NCI-H2029 (cell line): ENCODE measurements around the gene CADM2.

Source experiments
- DNase-seq: peaks from one replicate; lab custom pipeline; 2025; lab: John Stamatoyannopoulos, UW

The CADM2 gene

DNA sequence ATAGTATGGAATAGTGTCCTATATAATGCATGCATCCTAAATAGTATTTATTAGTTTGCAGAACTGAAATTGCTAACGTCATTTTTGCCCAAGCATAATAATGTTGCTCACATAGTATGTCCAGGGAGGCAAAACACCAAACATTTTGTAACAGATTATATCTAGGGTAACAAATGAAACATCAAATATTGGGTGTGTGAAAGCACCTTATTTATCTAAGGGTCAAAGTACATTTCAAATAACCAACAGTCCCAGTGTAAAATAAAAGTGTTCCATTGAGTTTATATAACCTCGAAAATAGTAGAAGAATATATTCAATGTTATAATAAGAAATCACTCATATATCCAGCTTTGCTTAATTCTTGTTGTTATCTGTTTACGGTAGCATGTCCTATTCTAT, 363.1 kb downstream of the CADM2 start:
- DNase-seq: no peak

DNA sequence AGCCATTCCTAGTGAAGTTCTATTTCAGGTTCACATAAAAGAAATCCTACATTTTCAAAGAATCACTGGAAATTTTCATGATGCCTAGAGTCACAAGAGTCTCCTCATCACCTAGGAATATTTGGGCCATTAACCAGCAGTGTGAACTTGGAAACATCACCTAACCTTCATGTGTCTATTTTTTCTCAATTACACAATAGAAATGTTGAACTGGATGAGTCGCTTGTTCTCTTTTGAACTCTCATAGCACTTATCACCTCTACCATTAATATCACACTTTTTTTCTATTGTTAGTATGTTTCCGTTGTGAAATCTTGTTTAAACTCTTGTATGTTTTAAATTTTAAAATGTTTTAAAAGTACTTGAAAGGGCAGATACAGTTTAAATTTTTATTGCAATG, 371.3 kb downstream of the CADM2 start:
- DNase-seq: no peak

DNA sequence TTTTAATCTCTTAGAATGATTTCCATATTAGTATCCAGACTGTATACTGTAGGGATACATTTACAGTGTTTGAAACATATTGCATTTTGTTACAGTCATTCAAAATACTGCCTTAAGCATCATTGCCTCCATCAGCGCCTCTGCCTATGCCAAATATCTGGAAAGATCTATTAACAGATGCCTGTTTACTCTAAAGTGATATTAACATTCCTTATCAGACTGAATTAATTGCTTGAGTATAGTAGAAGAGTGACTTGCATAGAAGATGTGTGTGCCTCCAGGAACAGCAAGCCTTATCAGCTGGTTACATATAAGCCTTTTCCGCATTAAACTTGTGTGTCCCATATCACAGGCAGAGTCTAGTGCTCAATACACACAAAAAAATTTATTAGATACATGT, 379.1 kb downstream of the CADM2 start:
- DNase-seq: no peak

DNA sequence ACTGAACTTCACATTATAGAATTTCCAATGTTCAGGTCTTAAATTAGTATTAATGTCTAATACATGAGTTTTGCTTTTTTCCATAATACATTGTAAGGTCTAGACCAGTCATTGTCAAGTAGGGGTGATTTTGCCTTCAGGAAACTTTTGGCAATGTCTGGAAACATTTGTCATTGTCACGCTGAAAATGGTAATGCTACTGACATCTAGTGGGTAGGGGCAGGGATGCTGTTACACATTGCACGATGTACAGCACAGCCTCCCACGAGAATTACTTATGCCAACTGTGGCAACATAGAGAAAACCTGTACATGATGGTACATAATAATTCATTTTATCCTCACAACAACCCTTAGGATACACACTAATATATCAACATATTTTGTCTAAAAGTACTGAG, 384.1 kb downstream of the CADM2 start:
- DNase-seq: no peak

DNA sequence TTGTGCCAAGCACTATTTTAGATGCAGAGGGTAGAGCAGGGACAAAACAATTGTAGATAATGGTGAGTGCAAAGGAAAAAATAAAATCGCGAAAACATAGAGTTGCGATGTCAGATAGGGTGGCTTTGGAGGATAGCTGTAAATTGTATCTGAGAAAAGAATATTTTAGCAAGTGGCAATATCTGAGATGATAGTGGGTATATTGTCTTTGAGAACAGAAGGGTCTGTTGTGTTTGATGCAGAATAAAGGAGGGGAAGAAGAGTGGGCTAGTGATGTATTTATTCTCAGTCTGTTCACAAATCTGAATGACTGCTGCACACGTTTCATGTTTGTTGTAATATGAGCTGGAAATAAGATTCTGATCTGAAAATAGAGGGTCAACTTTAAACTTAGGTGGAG, 396.8 kb downstream of the CADM2 start:
- DNase-seq: no peak

DNA sequence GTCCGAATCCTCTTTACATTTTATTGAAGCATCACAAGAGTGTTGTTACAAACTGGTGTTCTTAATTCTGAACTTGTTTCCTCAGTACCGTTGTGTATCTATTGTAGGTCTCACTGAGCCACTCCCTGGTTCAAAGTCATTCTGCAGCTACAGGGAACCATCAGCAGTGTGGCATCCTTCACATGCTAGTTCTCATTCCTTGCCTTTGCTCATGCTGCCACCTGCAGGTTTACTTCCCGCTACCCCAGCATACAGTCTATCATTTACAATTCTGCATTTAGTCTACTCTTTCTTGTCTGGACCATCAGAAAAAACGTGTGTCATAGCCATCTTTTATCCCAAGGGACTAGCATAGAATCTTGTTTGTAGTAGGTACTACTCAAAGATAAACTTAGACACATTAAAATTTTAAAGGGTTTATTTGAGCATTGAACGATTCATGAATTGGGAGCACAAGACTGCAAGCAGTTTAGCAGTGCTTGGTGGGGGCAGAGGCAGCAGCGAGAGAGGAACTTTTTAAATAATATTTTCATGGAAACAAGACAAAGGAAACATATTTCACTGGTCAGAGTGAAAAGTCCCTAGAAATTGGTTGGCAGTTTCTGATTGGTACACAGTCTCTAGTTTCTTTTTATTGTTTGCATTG, 402.1 kb downstream of the CADM2 start:
- peak; percentile 21 for DNase-seq

DNA sequence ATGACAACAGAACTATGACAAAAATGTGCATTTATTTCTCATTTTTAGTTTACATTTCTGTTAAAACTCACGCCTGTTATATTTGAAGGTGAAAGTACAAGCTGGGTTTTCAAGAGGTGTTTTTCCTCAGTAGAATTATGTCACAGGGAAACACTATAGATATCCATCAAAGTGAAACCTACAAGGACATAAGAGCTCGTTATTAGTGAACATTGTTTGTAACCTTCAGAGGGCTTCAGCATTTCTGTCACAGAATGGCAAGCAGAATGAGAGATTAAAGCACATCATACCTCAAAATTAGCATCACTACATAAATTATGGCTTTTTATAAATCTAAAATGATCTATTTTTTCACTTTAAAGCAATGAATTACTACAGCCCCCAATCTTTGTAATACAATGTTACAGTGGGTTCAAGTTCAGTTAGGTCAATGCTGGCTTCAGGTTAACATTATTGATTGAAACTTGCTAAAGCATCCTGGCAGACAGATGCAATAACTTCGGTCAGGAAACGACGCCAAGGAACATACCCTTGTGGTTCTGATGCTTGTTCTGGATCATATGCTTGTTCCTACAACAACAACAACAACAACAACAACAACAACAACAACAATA, 405.6 kb downstream of the CADM2 start:
- DNase-seq: no peak

DNA sequence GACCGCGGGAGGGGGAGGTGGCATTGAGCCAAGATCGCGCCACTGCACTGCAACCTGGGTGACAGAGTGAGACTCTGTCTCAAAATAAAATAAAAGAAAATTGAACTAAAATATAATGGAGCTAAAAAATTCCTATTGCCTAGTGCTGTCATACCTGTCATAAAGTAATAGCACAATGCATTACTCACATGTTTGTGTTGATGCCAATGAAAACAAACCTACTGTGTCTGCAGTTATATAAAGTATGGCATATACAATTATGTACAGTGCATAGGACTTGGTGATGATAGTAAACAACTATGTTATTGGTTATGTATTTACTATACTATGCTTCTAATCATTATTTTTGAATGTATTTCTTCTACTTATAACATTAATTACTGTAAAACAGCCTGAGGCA, 411.6 kb downstream of the CADM2 start:
- no peak for DNase-seq

DNA sequence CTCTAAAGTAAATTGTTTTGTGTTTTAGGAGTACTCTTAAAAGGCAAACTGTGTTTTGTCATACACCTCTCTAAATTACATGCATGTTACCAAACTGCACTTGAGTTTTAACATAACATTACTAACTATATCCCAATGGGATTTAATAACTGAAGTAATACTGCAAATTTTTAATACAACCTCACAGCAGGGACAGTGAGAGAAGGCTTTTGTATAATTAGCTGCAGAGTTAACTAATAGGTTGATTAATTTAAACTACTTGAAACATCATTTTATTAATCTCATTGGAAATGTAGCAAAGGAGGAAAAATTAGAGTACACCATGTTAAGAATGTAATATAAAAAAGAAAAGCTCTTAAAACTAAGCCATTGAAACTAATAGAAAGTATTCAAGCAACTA, 417.3 kb downstream of the CADM2 start:
- no peak for DNase-seq

DNA sequence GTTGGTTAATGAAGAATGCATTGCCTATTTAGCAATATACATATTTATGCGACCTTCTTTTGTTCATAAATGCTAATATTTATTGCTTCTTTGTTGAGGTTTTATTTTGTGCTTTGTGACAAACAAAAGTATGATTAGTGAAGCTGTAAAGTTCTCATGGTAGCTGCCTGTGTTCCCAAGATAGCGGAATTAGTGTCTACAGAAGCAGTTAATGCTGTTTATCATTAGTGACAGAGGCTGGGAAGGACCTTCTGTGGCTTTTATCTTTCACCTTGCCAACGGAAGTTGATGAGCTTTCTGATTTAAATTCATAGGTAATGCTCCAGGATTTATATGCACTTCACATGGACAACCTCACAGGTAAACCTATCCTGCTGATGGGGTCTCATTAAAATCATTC, 418.3 kb downstream of the CADM2 start:
- DNase-seq: no peak

DNA sequence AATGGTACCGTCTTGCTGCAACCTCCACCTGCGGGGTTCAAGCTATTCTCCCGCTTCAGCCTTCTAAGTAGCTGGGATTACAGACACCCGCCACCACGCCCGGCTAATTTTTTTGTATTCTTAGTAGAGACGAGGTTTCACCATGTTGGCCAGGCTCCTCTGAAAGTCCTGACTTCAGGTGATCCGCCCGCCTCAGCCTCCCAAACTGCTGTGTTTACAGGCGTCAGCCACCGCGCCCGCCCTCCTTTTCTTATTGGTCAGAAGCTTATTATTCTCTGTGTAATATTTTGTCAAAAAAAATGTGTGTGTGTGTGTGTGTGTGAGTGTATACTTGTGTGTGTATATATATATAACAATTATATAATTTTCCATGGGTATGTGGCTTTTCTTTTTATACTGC, 425.6 kb downstream of the CADM2 start:
- no peak for DNase-seq

DNA sequence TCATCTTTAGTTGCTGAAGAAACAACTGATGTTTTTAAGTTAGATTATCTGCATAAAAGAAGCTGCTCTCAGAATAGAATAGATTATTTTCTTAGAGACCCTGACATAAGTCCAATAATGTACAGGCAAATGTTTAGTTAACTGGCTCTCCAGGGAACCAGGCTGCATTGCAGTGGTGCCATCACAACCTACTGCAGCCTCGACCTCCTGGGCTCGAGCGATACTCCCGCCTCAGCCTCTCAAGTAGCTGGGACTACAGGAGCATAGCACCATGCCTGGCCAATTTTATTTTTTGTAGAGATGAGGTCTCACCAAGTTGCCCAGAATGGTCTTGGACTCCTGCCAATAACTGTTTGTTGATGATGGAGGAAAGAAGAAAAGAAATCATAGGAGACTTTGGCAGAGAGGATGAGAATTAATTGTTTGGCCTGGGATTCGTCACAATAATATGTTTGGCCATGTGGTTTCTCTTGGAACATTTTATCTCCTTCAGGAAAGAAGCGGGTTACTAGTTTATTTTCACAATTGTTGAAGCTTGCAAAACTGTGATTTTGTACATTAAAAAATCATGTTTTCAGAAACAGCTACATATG, 429.2 kb downstream of the CADM2 start:
- DNase-seq: peak; percentile 21

DNA sequence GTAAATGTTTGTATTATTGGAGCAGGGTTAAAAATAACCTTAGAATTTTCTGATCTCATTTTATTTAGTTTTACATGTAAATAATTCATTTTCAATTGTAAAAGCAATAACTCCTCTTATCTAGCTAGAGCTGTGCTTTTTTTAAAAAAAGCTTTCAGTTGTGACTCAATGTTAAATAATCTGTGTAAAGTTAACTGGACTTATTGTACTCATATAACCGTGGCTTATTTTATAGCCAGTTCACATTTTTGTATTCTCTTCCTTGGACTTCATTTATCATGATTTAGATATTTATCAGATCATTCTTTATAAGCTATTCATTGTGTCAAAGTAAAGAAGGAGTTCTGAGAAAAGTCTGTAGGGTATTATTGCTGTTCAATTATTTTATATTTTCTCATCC, 435.6 kb downstream of the CADM2 start:
- DNase-seq: no peak

DNA sequence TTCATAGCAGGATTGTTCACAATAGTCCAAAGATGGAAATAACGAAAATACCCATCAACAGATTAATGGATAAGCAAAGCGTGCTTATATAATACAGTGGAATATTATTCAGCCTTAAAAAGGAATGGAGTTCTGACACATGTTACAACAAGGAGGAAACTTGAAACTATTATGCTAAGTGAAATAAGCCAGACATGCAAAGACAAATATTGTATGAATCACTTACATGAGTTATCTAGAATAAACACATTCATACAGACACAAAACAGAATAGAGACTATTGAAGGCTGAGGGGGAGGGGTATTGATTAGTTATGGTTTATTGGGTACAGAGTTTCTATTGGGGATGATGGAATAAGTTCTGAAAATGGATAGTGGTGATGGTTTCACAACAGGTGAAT, 438.6 kb downstream of the CADM2 start:
- DNase-seq: no peak

DNA sequence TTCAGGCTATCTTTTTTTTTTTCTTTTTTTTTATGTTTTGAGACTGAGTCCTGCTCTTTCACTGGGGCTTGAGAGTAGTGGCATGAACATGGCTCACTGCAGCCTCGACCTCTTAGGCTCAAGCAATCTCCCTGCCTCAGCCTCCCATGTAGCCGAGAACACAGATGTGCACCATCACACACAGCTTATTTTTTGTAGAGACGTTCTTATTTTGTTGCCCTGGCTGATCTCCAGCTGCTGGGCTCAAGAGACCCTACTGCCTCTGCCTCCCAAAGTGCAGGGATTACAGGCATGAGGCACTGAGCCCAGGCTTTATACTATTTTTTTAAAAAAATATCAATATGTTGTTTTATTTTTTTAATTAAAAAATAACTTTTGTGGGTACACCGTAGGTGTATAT, 467.3 kb downstream of the CADM2 start:
- DNase-seq: no peak

DNA sequence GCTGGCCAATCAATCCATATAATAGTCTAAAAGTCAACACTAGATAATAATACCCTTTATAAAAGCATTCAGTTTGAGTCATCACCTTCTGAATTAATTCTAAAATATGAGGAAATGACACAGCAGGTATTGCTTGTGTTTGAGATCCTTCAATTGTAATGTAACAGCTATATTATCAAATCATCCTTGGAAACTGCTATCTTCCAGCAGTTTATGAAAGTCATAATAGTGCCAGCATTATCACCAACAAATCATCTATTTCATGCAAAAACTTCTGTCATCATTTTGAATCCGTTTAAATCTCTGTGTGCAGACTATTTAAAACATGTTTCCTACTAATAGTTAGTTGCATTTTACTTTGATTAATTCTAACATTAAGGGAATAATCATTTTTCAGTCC, 468.7 kb downstream of the CADM2 start:
- no peak for DNase-seq

DNA sequence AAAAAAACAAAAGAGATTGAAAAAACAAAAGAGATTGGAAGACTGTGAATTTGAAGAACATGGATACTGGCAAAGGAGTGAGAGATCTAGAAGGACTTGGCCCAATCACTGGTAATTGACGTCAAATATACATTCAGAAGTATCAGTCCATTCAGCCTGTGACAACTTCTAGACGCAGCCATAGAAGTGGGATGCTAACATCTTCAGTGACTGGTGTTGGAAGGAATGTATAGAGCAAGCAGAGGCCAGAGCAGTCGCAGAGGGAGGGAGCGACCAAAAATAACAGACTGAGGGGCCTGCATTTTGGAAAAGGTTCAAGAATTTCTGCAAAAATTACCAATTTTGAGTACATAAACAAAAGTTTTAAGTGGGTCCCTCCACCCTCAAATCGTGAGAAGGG, 473.3 kb downstream of the CADM2 start:
- no peak for DNase-seq

DNA sequence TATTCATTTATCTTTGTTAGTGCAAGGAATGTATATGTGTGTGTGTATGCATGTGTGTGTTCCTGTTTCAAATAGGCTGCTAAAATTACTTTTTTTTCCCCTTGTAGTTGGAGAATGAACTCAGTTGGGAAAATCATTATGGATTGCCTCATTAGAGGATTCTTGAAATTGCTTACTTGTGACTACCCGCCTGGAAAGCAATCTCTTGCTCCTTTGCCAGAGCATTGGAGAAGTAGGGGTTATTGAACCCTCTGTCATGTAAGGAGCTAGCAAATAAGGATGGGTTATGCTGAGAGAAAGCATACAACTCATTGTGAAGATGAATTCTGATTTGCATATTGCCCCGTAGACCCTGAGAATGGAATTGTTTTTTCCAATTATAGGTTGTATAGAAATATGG, 474.5 kb downstream of the CADM2 start:
- DNase-seq: no peak

DNA sequence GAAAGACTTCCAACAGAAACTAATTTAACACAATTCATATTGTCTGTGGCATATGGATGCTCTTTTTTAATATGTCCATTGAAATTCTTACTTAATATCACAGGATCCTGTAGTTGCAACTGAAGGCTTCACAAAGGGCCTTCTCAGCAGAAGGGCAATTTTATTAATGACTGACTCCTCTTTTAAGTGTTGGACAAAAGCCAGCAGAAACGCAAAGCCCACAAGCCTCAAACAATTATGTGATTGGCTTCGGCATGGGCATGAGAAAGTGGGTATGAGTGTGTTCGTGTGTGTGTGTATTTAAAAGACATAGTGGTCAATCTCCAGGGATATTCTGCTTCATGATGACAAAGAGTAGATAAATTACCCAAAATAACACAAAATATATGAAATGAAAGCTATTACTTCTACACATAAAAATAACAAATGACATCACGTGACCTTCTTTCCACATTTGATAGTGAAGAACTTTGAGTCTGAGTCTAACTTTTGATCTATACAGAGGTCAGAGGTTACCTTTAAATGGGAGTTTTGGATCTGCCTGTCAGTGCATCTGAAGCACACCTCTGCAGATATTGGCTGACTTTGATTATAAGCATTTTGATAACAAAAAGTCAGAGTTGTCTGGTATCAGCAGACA, 496.9 kb downstream of the CADM2 start:
- no peak for DNase-seq

DNA sequence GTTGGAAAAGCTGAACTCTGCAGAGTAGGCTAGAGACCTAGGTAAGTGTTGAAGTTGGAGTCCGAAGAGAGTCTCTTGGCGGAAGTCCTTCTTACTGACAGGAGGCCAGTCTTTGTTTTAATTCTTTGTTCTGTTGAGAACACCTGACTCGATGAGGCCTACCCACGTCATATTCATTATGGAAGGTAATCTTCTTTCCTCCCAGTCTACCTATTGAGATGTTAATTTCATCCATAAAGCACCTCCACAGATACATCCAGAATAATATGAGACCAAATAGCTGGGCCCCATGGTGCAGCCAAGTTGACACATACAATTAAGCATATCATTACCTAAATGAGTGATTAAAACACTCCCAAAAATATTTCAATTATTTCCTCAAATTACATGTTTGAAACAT, 515.5 kb downstream of the CADM2 start:
- no peak for DNase-seq

DNA sequence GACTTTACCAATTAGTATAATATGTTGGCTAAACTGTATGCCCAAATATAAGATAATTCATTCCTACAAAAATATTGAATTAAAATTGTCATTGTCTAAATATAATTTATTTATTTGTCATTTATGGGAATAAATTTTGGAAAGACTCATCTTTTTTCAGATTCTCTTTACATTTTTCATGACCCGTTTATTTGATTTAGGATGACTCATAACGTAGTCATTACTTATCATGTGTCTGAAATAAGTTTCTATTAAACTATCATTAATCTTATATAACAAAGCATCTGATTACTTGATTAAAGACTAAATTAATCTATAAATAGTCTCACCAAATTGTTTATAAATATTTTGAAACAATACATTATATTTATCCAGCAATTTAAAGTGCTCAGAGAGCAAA, 516.6 kb downstream of the CADM2 start:
- DNase-seq: no peak

DNA sequence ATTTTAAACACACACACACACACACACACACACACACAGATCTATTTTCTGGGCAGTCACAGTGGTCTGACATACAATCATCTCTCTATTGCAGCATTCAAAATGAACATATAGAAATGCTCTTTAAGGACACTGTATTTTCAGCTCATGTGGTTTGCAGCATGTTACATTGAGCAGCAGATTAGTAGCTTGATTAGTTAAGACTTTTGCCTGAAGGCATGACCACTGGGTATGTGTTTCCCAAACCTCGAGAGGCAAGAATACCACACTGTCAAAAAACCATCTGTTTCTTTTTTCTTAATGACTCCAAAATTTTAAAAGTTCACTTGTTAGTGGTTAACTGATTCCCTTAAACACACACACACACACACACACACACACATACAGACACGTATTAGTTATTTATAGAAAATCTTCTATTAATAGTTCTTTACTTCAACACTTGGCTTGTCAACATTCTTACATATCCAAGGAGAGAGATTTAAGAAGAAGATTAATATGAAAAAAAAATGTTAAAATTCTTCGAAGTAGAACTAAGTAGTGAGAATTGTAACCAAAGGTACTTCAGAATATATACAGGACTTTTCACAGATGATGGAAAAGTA, 518.2 kb downstream of the CADM2 start:
- no peak for DNase-seq
